ENCODE measurements around the gene AREL1. TPM values are rescaled to one million over a fixed set of nuclear protein-coding genes. Genes with fewer than 3 reads are reported as not detected.

The AREL1 gene
- total RNA-seq, 1 experiment from 2014 or later: 17.4 TPM

DNA sequence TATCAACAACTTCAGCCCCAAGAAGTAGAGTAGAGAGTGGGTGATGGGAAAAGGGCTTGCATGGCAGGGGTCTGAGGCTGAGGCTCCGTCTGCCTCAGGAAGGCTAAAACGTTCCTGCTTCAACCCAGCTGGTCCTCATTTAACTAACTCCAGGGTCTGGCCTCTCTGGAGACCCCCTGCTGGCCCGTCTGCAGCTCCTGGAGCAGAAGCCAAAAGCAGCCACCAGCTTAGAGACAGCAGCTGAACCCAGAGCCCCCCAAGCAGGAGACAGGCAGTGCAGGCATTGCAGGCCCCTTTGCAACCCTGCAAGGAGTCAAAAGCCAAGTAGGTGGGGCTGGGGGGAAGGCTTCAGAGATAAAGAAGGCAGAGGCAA lies 75.7 kb downstream of the AREL1 start:
- no peak for DNase-seq (ENCODE audit: low read depth)

DNA sequence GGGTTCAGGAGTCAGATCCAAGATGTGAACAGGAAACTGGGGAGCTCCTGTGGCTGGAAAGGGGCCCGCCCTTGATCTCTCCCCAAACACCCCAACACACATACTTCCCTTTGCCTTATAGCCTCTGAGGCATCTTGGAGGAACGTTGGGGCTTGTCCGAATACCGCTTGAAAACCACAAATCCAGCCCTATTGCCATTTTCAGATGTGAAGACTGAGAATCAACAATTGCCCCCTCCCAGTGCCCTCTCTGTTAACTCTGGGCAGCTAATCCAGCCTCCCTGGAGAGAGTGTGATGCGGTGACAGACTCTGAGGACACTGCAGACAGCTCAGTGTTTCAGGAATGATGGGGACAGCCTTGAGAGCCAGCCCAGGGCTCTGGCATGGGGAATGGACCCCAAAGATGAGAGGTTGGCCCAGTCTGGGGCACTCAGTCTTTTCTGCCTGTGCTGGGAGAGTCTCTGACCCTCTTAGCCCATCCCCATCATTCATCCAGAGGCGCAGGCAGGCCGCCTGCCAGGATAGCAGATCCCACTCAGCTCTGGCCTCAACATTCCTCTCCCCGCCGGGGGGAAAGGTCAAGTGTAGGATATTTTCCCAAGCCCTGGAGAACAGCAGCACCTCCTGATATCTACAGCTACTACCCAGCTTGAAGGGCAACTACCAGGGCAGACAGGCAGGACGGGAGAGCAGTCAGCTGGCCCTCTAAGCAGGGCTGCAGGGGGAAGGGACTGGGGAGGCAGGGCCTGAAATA lies 76.3 kb downstream of the AREL1 start:
- peak; percentile 27 for DNase-seq (ENCODE audit: low read depth)

DNA sequence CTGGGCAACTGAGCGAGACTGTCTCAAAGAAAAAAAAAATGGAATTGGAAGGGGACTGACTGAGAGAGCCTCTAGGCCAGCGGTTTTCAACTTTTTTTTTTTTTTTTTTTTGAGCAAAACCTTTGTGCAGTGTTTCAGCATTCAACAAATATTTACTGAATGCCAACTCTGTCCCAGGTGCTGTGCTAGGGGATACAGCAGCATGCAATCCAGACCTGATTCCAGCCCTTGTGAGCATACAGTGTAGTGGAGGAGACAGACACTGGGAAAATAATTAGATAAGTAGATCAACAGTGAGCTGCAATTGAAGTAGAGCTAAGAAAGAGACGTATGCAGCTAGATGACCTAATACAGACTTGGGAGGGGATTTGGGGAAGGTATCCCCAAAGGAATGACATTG lies 77.0 kb downstream of the AREL1 start:
- no peak for DNase-seq (ENCODE audit: low read depth)

DNA sequence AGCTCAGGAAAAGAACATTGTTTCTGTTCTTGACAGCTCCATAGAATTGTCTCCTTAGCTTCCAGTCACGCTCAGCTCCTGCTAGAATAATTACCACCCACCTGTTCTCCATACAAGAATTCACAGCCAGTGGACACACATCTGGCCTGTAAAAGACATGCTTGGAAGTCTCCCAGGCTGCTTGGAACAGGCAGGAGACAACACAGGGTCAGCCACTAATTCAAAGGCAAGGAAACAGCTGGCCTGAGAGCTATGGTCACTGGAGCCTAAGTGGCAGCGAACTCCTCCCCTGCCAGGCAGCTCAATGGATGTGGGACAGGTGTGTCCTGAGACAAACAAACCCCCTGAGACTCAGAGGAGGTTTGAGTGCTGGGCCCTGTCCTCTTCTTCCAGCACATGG lies 77.9 kb downstream of the AREL1 start:
- no peak for DNase-seq (ENCODE audit: low read depth)

DNA sequence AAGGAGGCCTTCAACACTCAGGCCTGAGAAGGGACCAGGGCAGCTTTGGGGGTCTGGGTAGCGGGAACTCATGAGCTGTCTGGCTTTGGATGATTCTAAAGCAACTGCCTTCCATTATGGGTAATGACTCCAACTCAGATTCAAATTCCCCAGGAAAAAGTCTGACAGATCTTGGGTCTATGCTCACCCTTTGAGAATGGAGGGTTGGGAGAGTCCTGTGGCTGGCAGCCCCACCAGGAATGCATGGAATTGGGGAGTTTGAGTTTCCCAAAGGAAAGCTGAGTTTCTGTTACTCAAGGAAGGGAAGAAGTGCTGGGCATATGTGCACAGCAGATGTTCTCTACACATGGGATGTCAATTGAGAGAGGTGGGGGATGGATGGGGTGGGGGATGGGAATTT lies 78.4 kb downstream of the AREL1 start:
- no peak for DNase-seq (ENCODE audit: low read depth)

DNA sequence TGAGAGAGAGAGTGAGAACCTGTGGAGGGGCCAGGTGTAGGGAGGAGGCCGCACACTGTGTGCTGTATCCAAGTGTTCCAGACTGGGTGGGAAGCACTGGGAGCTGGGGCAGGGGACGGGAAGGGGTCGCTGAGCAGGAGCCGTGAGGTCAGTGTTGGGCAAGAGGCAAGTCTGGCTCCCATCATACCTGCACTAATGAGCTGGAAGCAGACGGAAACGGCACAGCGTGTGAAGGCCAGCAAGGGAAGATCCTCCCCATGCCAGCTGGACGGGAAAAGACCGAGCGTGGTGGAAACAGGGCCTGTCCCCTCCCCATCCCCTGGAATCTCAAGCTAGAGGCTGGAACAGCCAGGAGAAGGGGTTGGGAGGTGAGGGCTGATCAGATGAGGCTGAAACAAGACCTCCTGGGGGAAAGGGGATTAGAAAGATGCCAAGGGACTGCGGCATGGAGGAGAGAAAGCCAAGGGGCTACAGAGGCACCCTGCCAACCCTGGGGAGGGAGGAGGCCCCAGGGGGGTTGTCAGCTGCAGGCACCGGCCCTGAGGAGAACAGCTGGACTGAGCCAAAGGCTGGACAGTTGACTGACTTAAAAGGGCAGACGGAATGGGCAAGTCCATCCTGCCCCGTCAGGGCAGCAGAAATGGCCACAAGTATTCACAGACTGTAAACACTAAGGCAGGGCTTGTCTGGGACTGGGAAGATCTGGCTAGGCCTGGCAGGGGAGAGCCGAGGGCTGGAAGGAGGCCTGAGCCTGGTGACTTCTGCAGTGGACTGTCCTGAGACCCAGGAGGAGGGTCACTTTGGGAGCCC lies 81.8 kb downstream of the AREL1 start:
- DNase-seq (ENCODE audit: low read depth): no peak

DNA sequence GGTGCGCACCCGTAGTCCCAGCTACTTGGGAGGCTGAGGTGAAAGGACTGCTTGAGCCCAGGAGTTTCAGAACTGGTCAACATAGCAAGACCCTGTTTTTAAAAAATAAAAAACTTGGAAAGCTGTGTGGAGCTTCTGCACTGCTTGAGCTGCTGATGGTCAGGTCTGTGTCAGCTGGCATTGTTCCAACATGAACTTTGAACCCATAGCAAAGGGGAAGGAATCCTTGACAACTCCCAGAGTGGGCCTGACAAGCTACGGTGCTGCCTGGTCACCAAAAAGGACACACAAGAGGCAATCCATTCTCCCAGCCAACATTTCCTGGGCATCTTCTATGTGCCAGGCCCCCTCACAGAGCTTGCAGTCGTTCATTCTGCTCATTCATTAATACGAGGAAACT lies 84.5 kb downstream of the AREL1 start:
- no peak for DNase-seq (ENCODE audit: low read depth)

DNA sequence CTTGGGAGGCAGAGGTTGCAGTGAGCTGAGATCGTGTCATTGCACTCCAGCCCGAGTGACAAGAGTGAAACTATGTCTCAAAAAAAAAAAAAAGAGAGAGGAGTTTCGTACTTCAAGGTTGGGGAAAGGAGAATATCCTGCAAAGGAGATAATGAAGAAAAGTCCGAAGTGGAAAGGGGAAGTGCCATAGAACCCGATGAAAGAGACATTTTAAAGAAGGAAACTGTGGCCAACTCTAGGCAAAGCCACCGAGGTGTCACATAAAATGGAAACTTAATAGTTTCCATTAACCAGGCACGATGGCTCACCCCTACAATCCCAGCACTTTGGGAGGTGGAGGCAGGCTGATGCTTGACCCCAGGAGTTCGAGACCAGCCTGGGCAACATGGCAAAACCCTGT lies 85.8 kb downstream of the AREL1 start:
- DNase-seq (ENCODE audit: low read depth): no peak

DNA sequence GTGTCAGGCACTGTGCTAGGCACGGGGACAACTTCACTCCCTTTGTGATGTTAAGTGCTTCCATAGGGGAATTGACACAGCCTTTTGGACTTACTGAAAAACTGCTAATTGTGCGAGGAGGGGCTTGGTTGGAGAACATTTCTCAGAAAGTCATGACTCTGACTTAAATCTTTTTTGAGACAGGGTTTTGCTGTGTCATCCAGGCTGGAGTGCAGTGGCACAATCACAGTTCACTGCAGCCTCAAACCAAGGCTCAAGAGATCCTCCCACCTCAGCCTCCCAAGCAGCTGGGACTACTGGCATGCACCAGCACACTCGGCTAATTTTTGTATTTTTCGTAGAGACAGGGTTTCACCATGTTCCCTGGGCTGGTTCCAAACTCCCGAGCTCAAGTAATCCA lies 90.6 kb downstream of the AREL1 start:
- DNase-seq (ENCODE audit: low read depth): no peak

DNA sequence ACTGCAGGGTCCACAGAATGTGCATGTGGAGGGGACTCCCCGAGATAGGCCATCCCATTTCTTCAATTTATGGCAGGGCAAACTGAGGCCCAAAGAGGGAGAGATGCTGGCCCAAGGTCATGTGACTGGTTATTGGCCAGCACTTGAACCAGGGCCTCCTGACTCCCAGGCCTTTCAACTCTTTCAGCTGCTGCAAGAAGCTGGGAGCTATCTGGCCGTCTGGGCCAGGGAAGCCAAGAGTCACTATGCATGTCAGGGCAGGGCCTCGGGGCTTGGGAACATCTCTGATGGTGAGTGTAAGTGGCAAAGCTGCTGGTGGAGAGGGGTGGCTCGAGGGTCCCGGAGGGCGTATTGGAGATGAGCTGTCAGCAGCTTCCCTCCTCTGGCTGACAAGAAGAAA lies 91.3 kb downstream of the AREL1 start:
- DNase-seq (ENCODE audit: low read depth): no peak

DNA sequence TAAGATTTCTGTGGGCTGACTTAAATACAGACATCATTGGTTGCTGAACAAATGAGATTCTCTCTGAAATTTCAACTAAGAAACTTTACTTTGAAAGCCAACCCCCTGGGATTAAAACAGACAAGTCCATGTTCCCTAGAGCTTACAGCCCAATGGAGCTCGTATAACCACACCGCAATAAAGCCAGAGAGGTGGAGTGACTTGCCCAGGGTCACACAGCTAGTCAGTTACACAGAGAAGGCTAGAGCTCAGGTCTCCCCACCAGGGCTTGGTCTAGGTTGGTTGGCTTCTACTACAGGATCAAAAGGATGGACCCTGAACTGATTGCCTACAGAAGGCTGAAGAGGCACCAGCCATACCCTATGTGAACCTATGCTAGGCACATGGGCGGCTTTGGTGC lies 92.0 kb downstream of the AREL1 start:
- no peak for DNase-seq (ENCODE audit: low read depth)

DNA sequence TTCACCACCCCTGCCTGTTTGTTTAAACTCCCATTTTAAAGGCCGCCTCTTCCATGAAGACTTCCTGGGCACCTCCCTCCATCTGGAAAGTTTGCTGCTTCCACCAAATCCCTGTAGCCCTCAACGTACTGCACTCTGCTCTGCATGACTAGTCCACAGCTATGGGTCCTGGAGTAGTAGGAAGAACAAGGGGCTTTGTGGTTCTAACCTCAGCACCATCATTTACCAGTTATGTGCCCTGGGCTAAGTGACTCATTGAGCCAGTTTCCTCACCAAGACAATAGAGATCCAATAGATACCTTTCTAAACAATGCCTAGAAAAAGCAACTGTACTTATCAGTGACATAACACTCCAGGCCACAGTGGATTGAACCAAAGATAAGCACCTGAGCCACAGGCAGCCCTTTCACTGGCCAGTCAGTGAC lies 92.4 kb downstream of the AREL1 start:
- peak; percentile 98 for DNase-seq (ENCODE audit: low read depth)

DNA sequence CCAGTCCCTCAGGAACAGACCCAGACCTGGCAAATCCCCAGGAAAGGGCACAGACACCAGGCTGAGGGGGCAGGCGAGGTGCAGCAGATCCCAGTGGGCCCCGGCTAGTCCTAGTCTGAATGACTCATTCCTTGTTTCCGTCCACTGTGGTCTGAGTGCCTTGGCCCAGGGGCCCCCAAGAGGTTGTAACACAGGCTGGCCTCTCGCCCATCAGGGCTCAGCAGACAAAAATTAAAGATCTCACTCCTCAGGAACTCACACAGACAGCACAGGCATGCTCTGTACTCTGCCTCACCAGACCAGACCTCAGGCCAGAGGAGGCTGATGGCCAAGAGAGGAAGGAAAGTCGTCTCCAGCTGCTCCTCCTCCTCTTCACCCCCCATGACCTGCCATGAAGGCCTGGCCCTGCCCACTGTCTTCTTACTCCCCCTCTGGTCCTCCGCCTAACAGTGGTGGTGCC lies 93.2 kb downstream of the AREL1 start:
- peak; percentile 99 for DNase-seq (ENCODE audit: low read depth)

DNA sequence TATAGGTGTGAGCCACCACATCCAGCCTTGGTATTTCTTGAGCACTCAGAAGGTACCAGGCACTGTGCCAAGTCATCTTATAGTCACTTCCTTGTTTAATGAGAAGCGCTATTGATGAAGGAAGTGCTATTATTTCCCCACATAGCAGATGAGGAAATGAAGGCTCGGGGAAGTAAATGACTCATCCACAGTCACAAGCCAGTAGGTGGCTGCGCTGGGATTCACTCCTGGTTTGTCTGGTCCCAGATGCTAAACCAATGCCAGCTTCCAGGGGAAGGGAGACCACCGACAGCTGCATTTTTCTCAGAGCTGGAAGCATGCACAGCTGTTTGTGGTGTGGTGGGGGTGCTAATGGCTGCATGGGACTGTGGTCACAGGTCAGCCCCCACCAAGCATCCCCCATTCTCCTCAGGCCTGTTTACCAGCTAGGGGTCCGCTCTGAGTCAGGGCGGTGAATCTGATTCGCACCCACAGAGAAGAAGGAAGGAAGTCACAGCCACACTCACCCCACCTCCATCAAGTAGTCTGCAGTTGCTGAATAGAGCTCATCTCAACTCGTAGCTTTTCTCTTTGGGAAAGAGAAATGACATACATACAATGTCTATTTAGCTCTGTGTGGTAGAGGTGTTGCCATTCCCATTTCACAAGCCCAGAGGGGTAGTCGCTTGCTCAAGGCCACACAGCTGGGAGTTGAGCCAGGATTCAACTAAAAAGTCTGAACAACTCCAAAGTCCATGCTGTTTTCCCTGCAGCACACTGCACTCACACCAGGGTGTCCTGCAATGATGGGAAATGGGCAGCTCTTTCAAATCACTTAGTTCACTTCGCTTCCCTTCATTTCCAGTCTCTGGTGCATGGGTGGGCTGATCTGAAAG lies 94.6 kb downstream of the AREL1 start:
- peak; percentile 88 for DNase-seq (ENCODE audit: low read depth)

DNA sequence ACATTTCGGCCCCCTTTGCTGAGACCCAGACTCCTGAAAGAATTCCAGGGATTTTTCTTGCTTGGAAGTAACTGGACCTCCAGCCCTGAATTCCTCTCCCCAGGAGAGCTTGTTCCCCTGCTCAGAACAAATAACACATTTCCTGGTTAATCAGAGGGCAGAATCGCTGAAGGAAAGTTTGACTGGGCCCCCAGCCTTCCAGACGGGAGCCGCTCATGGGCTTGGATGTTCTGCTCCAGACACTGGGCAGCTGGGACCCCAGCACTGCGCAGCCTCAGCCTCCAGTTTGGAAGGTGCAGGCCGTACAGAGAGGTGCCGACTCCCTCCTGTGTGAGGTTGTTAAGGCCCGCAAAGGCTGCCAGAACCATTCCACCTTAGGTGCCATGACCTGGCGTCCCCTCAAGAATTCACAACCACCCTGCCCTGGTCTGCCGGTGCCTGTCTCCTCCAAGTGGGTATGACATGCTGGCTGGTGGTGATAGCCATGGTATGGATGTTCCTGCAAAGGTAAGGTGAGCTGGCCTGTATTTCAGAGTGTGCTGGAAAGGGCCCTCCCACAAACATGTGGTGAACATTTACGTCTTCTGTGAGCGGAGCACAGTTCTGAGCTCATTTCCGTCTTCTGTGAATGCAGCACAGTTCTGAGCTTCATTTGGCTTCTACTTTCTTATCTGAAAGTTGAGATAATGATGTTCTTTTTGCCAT lies 95.7 kb downstream of the AREL1 start:
- DNase-seq (ENCODE audit: low read depth): no peak

DNA sequence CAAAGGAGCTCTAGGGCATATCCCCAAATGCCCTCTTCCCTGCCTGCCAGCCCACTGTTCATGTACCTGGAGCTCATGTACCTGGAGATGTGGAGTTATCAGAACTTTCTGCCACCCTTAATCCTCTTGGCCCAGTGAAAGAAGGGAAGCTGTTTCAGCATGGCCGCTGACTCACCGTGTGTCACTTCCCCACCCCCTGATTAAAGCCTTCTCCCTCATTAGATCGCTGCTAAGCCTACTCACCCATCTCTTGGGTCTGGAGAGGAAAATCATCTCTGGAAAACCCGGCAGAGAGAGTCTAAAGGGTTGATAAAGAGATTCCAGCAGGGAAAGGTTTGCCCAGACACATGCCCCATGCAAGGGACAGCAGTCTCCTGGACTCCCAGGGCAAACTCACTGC lies 96.4 kb downstream of the AREL1 start:
- peak; percentile 88 for DNase-seq (ENCODE audit: low read depth)

DNA sequence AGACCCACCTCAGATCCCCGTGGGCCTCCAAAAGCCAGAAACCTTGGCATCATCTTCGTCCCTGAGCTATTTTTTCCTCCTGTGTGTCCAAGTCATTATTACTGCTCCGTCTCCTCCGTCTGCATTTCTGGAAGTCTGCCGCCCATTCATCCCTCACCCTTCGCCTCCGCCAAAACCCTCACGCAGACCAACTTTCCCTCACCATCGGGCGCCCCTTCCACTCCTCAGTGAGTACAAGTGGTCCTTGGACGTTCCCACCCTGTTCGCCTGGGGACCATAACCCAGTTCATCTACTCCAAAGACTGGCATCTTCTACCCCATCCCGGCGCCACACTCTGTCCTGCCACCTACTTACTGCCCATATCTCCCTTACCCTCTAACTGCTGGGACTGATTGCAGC lies 97.1 kb downstream of the AREL1 start:
- no peak for DNase-seq (ENCODE audit: low read depth)

DNA sequence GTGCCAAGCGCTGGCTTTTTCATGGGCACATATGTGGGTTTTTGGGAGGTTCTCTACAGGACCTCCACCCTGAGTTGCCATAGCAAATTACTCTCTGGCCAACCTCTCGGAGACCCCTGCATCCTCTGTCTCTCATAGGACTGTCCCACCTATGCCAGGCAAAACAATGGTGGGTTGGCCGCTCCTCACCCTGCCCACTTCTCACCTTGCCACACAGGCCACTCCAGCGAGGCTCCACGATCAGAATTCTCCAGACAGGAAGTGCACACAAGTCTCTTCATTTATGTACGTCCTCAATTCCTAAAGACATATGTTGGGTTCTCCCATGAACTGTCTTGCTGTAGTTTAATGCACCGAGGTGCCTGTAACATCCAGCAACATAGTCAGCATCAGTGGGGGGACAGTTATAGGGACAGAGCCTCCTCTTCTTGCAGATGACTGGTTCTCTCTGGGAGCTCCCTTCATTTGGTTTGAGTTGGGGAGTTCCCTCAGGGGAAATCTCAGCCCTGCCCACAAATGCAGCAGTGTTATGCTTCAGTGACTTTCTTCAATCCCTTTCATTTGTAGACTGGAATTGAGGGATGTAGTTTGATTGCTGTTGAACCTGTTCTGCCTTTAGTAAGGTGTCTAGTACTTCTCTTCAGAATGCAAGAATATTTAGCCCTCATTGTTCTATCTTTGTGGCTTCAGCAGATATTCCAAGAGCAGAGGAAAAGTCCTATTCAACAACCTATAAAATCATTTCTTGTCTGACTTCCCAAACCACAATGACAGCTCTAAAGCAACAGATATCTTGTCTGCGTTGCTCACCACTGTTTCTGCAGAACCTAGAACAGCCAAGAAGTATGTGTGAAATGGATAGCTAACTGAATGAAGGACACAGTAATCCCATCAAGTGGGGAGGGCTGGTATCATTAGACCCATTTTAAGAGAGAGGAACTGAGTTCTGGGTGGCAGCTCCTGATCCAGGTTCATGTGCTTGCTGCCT lies 98.1 kb downstream of the AREL1 start:
- DNase-seq (ENCODE audit: low read depth): peak; percentile 75

DNA sequence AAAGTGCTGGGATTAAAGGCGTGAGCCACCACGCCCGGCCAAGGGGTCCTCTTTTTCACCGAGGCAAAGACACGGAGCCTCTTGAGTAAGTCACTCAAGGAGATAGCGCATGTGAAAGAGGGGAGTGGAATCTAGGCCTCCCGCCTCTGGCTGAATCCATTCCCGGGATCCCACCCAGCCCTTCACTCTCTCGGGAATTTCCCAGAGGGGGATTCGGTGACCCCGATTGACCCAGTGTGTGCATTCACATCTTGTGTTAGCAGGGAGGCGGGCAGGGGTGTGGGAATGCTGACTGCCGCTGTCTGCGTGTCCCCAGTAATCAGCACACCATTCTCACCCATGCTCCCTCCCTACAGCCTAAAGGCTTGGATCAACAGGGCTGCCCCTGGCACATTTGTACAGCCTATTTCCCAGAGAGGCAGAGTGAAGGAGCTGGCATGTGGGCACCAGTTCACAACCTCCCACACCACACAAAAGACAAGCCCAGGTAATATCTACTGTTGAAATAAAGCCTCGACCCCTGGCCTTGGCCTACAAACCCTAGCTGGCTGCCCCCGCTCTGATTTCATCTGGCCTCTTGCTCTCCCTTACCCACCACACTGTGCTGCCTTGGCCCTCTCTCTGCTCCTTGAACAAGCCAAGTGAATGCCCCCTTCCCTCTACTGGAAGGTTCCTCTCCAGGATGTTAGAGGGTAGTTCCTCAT lies 99.5 kb downstream of the AREL1 start:
- peak; percentile 72 for DNase-seq (ENCODE audit: low read depth)

Data from RPMI7951 (cell line).